HG03159 (cell line): ENCODE measurements around the gene ACO1.
"Not testable (repeated sequence)": the region's sequence is repeated elsewhere in the genome, so short reads cannot be mapped to it uniquely, and the experiment has no call there.

Experiments
- ATAC-seq: cut with Tn5 transposase; IDR thresholded peaks from one replicate; pipeline ENCODE4 v1.9.1; 2021; ENCODE audit warnings: mild to moderate bottlenecking, moderate library complexity; ENCODE audit not compliant: unreplicated experiment

The ACO1 gene

GRCh38 chr9:32384364-32385151, at the start of gene ACO1:
TSS of gene ACO1 (plus strand) at chr9:32384643. CDS start at chr9:32405507, 20,864 bp downstream.
- ATAC-seq, result peak; percentile 98

DNA sequence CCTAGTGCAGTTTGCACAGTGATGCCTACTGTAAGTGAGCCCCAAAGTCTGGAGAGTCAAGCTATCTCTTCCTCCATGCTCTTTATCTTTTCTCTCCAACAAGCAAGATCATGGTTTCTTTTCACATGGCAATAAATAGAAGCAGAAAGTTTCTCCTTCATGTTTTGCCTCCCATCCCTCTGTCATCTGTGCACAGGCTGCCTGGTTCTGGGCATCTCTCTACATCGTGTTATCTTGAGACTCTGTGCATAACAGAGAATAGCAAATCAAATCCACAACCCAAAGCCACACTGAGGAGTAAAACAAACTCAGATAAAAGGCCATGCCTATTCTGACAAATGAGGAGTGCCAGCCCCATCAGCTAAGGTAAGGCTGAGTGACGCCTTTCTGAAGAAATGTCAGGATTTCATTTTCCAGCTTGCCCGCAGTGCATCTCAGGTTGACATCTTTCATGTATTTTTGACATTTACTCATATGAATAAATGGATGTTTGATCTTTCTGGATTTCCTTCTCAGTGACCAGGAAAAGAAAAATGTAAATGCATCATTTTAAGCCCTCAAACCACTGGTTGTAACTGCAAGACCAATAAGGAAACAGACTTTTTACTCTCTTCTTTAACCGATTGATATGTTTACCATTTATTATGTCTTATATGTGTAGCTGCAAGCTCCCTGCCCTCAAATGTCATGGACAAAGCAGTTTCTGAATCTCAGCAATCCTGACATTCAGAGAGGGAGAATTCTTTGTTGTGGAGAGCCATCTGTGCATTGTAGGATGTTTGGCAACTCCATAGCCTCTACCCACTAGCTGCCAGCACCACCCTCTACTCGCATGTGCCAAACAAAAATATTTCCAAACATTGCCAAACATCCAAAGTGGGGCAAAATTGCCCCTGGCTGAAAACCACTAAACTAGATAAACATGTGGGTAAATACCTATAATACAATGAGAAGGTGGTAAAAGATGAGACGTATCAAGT, 49.2 kb upstream of the ACO1 start:
- ATAC-seq, result no peak

GRCh38 chr9:32339424-32339823, 45.0 kb upstream of the ACO1 start:
- peak; percentile 88 for ATAC-seq

- ATAC-seq, result no peak
Observed at GRCh38 chr9:32340361-32340760, 44.1 kb upstream of the ACO1 start.

DNA sequence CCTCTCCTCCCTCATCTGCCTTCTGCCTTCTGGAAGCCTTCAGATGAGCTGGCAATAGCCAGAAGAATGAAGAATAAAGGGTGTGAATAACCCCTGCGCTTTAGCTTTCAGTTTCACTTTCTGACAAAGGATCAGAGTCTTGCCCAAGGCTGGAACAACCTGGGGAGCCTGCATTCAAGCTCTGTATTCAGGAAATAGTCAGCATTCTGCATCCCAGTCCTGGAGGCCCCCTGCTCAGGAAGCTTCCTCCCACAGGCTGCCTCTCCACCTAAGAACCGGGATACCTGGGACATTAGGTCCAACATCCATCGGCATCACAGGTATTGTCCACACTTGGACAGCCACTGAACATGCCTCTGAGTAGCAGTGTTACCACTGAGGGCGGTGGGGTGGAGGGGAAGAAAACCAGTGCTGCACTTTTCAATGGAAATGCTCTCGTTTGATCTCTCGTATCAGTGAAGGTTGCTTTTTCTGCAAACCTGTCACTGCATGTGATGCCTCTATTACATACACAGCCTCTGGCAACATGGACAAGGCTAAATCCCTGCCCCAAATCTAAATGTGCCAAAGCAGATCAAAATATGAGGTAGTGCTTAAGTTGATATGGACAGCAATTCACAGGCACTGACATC, 39.8 kb upstream of the ACO1 start:
- ATAC-seq, result no peak

DNA sequence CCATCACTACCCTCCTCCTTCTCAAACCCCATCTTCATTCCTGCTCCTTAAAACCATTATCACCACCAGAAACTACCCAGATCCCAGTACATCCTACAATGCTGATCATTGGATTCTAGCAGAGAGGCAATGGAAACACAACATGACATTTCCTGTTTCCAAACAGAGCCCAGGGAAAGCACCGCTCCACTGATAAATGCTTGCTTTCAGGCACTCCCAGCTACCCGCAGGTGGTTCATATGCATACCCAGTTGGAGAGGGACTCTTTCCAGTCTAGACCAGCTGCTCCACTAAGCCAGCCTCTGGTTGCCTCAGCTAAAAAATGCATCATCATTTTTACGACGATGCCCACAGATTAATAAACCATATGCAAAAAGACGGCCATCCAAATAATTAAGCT, 39.2 kb upstream of the ACO1 start:
- ATAC-seq, result no peak

GRCh38 chr9:32347571-32347970, 36.9 kb upstream of the ACO1 start:
- ATAC-seq, result no peak

DNA sequence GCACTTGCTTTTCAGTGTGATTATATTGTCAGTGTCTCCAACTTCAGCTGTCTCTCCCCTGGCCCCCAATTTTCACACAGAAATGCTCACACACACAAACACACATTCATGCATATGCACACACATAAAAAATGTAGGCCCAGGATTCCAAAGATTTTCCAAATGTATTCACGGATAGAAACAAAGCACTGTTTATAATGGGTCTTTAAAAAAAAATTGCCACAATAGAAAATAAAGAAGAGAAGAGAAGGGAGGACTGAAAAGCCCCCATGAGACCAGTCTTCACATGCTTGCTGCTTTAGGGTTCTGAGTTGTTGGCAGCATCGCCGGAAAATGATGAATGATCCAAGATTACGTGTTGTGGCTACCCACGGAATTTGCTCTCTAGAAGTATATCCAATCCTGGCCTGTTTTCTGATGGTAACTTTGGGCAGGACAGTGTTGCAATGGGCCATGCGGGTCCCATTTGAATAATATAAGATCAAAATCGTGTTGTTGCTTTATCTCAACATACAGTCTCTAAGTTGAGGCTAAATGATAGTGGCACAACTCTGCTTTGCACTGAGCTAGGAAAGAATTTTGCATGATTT, 36.2 kb upstream of the ACO1 start:
- ATAC-seq, result no peak

GRCh38 chr9:32349013-32349412, 35.4 kb upstream of the ACO1 start:
- ATAC-seq, result no peak

DNA sequence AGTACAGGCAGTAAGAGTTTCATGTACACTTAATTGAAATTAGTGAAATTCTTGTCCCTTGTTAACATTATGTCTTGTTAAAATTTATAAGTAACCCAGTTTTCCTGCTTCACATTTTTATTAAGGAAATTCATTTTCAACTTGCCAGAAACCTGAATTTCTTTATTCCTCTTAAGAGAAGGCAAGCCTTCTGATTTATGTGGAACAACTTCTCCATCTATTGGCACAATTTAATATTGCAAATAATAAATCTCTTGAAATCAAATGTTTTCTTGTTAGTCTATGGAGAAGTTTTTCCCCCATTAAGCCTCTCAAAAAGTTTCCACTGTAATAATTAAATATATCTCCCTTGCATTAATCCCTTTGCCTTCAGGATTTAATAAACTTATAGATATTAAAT, 33.8 kb upstream of the ACO1 start:
- no peak for ATAC-seq

DNA sequence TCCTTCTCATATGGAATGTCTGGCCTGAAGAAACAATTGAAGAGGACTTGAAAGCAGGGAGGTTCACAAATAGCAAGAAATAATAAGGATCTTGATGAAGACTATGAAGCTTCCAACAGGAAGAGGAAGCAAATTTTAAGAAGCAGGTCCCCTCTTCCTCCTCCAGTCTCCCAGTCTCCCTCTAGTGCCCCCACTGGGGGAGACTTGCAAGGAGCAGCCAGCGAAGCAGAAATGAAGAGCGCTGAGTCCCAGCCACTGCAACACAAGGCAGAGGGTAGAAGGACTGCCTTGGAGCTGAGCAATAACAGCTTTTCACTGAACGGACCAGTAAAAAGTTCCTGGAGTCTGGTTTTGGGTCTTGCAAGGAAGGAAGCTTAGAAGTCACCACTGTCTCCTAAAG, 32.6 kb upstream of the ACO1 start:
- ATAC-seq, result no peak

GRCh38 chr9:32353476-32353875, 31.0 kb upstream of the ACO1 start:
- not testable (repeated sequence) for ATAC-seq

GRCh38 chr9:32359452-32359851, 25.0 kb upstream of the ACO1 start:
- no peak for ATAC-seq

DNA sequence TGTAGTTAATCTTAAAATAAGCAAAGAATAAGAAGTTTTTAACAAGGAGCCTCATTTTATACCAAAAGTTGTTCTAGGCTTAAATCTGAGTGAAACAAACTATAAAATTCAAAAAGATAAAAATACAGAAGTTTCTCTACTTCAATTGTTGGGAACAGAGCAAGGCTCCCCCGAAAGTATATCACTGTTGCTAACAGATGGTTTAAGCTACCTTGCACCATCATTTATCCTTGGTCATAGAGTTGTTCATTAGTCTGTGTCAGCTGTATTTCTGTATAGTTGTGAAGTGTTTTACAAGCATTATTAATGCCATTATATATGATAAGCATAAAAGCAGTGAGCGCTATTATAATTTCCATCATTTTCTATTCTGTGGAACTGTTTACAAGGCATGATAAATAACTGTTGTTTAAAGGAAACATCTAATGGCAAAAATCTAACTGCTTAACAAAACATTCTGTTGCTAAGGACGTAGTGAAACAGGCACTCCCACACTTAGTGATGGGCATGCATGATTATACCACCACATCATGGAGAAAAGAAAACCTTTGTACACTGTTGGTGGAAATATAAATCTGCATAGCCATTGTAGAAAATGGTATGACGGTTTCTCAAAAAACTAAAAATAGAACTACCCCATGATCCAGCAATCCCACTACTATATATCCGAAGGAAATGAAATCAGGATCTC, 23.3 kb upstream of the ACO1 start:
- ATAC-seq, result no peak

DNA sequence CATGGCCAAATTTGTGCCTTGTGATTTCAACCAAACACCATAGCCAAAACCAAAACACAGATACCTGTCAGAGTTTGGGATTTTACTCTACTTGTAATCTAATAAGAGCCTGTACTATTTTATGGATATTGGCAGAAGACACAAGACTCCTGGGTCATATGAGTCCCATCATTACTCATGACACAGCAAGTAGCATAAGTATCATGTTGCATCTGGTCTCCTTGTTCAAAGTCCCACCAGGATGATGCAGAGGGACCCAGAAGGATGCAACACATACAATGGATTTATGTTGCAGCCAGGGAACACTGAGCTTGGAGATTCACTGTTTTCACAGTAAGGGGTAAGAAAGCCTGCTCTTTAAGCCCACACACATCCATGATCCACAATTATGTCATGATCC, 13.2 kb upstream of the ACO1 start:
- no peak for ATAC-seq

DNA sequence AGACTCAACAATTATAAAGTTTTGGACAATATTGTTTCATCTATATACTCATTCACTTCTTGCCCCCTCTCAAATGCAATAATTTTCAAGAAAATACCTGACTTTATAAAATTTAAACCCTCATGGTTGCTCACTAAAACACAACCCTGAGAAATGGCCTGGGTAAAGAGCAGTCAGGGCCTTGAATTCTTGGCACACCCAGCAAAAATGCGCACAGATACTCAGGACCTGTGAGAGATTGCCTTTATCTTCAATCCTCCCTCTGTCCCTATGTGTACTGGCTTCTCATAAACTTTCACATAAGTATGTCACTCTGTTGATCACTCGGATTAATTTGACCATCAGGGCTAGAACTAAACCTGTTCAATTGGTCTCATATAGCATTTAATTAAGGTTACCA, 12.8 kb upstream of the ACO1 start:
- no peak for ATAC-seq

GRCh38 chr9:32376285-32376684, 8.2 kb upstream of the ACO1 start:
- no peak for ATAC-seq

- ATAC-seq, result peak; percentile 81
Observed at GRCh38 chr9:32378496-32378895, 5.9 kb upstream of the ACO1 start.

DNA sequence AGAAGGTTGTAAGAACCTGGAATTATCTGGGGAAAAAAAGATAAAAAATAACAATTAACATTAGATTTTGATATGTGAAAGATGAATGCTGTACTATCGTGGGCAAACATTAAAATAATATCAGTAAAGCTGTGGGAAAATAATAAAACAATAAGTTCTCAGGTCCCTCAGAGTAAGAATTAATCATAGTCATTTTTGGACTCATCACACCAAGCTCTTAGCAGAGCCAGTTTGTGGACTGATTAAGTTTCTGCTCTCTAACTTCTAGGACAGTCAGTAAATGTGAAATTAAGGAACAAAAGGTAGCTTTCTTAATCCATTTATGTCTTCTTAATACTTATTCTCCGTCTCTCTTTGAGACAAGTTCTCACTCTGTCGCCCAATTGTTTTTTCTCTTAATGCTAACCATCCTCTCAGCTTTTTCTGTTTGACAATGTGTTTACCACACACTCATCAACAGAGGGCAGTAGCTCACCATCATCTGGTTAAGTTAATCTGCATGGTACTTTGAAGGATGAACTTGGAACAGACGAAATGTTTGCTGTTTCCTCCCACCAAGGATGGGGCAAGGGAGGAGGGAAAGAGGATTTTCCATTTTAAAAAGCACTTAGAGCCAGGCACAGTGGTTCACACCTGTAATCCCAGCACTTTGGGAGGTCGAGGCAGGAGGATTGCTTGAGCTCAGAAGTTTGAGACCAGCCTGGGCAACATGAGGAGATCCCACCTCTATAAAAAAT, 5.3 kb upstream of the ACO1 start:
- peak; percentile 70 for ATAC-seq

DNA sequence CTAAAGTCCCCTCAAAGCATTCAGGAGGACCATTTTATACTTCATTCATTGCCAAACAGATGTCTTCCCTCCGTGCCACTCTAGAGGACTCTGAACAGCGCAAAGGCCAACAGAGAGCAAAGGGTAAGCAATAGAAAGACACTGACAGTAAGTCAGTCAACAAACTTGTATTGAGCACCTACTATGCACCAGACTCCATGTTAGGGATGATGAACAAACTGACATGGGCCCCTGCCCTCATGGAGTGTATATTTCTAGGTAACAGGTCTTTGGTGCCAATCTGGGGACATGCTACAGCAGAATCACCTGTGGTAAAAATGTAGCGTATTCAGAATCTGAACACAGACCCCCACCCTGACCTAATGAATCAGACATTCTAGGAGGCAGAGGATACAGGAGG, 3.5 kb upstream of the ACO1 start:
- no peak for ATAC-seq
